H9 (cell line): ENCODE results near the gene WASF3. TPM values are rescaled to one million over a fixed set of nuclear protein-coding genes. Genes with fewer than 3 reads are reported as not detected.

Source experiments
- DNase-seq: peaks from one replicate; pipeline ENCODE4 v3.0.0-alpha.2; 2017
- H2AFZ ChIP-seq: one replicate; pipeline ENCODE4 v1.6.1; 2013; ENCODE audit warnings: mild to moderate bottlenecking, low read length, control low read depth, moderate library complexity
- H2AK5ac ChIP-seq: 2 replicates; pipeline ENCODE4 v1.6.1; 2013; ENCODE audit warnings: low read length, control low read depth, mixed read lengths; ENCODE audit not compliant: insufficient read length
- H2BK120ac ChIP-seq: one replicate; pipeline ENCODE4 v1.6.1; 2013; ENCODE audit warnings: low read depth, mild to moderate bottlenecking, low read length, control low read depth, inconsistent platforms; ENCODE audit not compliant: poor library complexity, severe bottlenecking
- H2BK12ac ChIP-seq: 2 replicates; pipeline ENCODE4 v1.6.1; 2013; ENCODE audit warnings: low read length, control low read depth, mixed read lengths, low read depth; ENCODE audit not compliant: insufficient read length
- H2BK15ac ChIP-seq: 2 replicates; pipeline ENCODE4 v1.6.1; 2013; ENCODE audit warnings: low read depth, low read length, control low read depth
- H2BK20ac ChIP-seq: one replicate; pipeline ENCODE4 v1.6.1; 2013; ENCODE audit warnings: low read depth, mild to moderate bottlenecking, low read length, control low read depth, inconsistent platforms; ENCODE audit not compliant: poor library complexity, severe bottlenecking
- H2BK5ac ChIP-seq: 2 replicates; pipeline ENCODE4 v1.6.1; 2013; ENCODE audit warnings: low read length, control low read depth, mixed read lengths; ENCODE audit not compliant: insufficient read length
- H3K14ac ChIP-seq: 2 replicates; pipeline ENCODE4 v1.6.1; 2013; ENCODE audit warnings: low read length, control low read depth; ENCODE audit not compliant: insufficient read depth
- H3K18ac ChIP-seq: 2 replicates; pipeline ENCODE4 v1.6.1; 2013; ENCODE audit warnings: low read depth, mild to moderate bottlenecking, mixed read lengths, low read length, control low read depth; ENCODE audit not compliant: insufficient read length
- H3K23ac ChIP-seq: 2 replicates; pipeline ENCODE4 v1.6.1; 2013; ENCODE audit warnings: low read length, control low read depth, mixed read lengths, low read depth; ENCODE audit not compliant: insufficient read length
- H3K23me2 ChIP-seq: 2 replicates; pipeline ENCODE4 v1.6.1; 2013; ENCODE audit warnings: low read depth, mild to moderate bottlenecking, mixed read lengths, low read length, control low read depth; ENCODE audit not compliant: insufficient read length, poor library complexity, severe bottlenecking
- H3K27ac ChIP-seq: 2 replicates; pipeline ENCODE4 v1.5.1; 2013; ENCODE audit warnings: low read length, control low read depth, mixed read lengths, low read depth; ENCODE audit not compliant: insufficient read length
- H3K27me3 ChIP-seq: 2 replicates; pipeline ENCODE4 v1.6.1; 2013; ENCODE audit warnings: low read length, control low read depth, inconsistent platforms; ENCODE audit not compliant: insufficient read depth
- H3K4ac ChIP-seq: 2 replicates; pipeline ENCODE4 v1.6.1; 2013; ENCODE audit warnings: low read depth, mild to moderate bottlenecking, control low read depth, inconsistent platforms, low read length, moderate library complexity
- H3K4me1 ChIP-seq: 2 replicates; pipeline ENCODE4 v1.6.1; 2013; ENCODE audit warnings: low read length, control low read depth, inconsistent platforms; ENCODE audit not compliant: insufficient read depth
- H3K4me2 ChIP-seq: 2 replicates; pipeline ENCODE4 v1.6.1; 2013; ENCODE audit warnings: low read length, control low read depth, mixed read lengths; ENCODE audit not compliant: insufficient read length, insufficient read depth
- H3K56ac ChIP-seq: 2 replicates; pipeline ENCODE4 v1.6.1; 2013; ENCODE audit warnings: low read depth, mild to moderate bottlenecking, mixed read lengths, low read length, control low read depth; ENCODE audit not compliant: insufficient read length
- H3K79me1 ChIP-seq: 2 replicates; pipeline ENCODE4 v1.6.1; 2013; ENCODE audit warnings: low read depth, mild to moderate bottlenecking, moderate library complexity, low read length, control low read depth, inconsistent platforms; ENCODE audit not compliant: insufficient read depth, poor library complexity, severe bottlenecking
- H3K79me2 ChIP-seq: 2 replicates; pipeline ENCODE4 v1.6.1; 2013; ENCODE audit warnings: low read length, control low read depth, inconsistent platforms; ENCODE audit not compliant: insufficient read depth
- H3K9ac ChIP-seq: 2 replicates; pipeline ENCODE4 v1.6.1; 2013; ENCODE audit warnings: low read length, control low read depth, mixed read lengths; ENCODE audit not compliant: insufficient read length; ENCODE audit errors: extremely low read depth
- H3K9me3 ChIP-seq: one replicate; pipeline ENCODE4 v1.6.1; 2013; ENCODE audit warnings: low read depth, low read length, inconsistent platforms; ENCODE audit not compliant: control insufficient read depth
- H3T11ph ChIP-seq: one replicate; pipeline ENCODE4 v1.6.1; 2013; ENCODE audit warnings: mild to moderate bottlenecking, low read length, control low read depth, inconsistent platforms
- H4K20me1 ChIP-seq: one replicate; pipeline ENCODE4 v1.6.1; 2013; ENCODE audit not compliant: control insufficient read depth, insufficient read length, insufficient read depth
- H4K5ac ChIP-seq: 2 replicates; pipeline ENCODE4 v1.6.1; 2013; ENCODE audit warnings: low read depth, mild to moderate bottlenecking, mixed read lengths, low read length, control low read depth; ENCODE audit not compliant: insufficient read length
- H4K8ac ChIP-seq: replicated peaks from 2 replicates; pipeline ENCODE4 v1.6.1; 2013; ENCODE audit warnings: low read length, control low read depth, mixed read lengths, low read depth; ENCODE audit not compliant: insufficient read length
- H4K91ac ChIP-seq: 2 replicates; pipeline ENCODE4 v1.6.1; 2013; ENCODE audit warnings: low read depth, mild to moderate bottlenecking, moderate library complexity, mixed read lengths, low read length, control low read depth; ENCODE audit not compliant: insufficient read length
- H3K27ac Mint-ChIP-seq, 3 experiments: 2 replicates in 2 of 3; 3 replicates in 1 of 3; pipeline ENCODE4 v1.8.0; 2020 to 2021; ENCODE audit warnings: mixed read lengths in 3 of 3, mild to moderate bottlenecking in 1 of 3, moderate library complexity in 1 of 3
- H3K27me3 Mint-ChIP-seq: 2 replicates; pipeline ENCODE4 v1.8.0; 2021; ENCODE audit warnings: low read depth, mild to moderate bottlenecking, moderate library complexity, mixed read lengths
- H3K36me3 Mint-ChIP-seq, 3 experiments: 2 replicates in 2 of 3; 3 replicates in 1 of 3; pipeline ENCODE4 v1.8.0; 2020 to 2021; ENCODE audit warnings: low read depth in 3 of 3, mixed read lengths in 3 of 3; ENCODE audit not compliant: insufficient read depth in 1 of 3
- H3K4me1 Mint-ChIP-seq, 2 experiments: 2 replicates each; pipeline ENCODE4 v1.8.0; 2020; ENCODE audit warnings: mixed read lengths in 2 of 2
- H3K4me3 Mint-ChIP-seq, 2 experiments: 2 replicates in 1 of 2; 3 replicates in 1 of 2; pipeline ENCODE4 v1.8.0; 2020 to 2021; ENCODE audit warnings: mild to moderate bottlenecking in 2 of 2, mixed read lengths in 2 of 2, moderate library complexity in 1 of 2
- H3K9me3 Mint-ChIP-seq, 2 experiments: 2 replicates in 1 of 2; 3 replicates in 1 of 2; pipeline ENCODE4 v1.8.0; 2020; ENCODE audit warnings: mild to moderate bottlenecking in 2 of 2, mixed read lengths in 2 of 2, moderate library complexity in 1 of 2
- whole genome bisulfite sequencing: extraction: QIAGEN DNeasy Blood & Tissue Kit; methylation state at CpG from one replicate; pipeline ENCODE4 v1.1.7; 2013; ENCODE audit warnings: missing lambda C conversion rate, low lambda C conversion rate, mixed read lengths; ENCODE audit not compliant: insufficient read length; ENCODE audit errors: extremely low coverage; 5-methylcytosine and 5-hydroxymethylcytosine counted together
- total RNA-seq: library from RNA; stranded (reverse); gene quantifications from 2 replicates; pipeline ENCODE4 v1.2.1, GENCODE V29; 2021
- TF ChIP-seq, protein P1 (sequence below): fragments of 200-600 bp; sonication (generic); conservative IDR thresholded peaks from 3 replicates; pipeline ENCODE4 v1.8.0; 2021; ENCODE audit warnings: antibody characterized with exemption, mild to moderate bottlenecking

Gene WASF3
- total RNA-seq, 1 experiment from 2014 or later, result 22.2 TPM

DNA sequence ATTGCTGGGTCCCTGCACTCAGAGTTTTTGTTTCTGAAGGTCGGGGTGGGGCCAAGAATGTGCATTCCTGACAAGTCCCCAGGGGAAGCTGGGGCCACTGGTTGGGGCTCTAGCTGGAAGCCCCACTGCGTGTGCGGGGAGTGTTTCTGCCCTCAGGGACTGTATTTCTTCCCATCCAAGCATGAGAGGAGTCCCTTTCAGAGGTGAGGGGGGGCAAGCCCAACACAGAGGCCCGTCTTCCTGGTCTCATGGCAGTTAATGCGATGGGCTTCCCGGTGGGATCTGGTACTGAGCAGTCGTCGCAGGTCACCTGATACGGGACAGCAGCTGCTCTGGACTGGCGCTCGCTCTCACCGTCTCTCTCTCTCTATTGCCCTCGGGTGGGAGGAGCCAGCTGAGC is 152.7 kb downstream of the WASF3 start:
- no peak overlapping the region for H2BK120ac ChIP-seq
- Mint-ChIP-seq H3K27me3 (peaks cover 9% of the 10 kb centered on the region), H3K4me1 (peaks cover 20 to 24% of the 10 kb centered on the region in 2 experiments), H3K36me3 (peaks cover 5 to 11% (median 5%) of the 10 kb centered on the region in 3 experiments; a peak in 6 of 7 replicates), H3K4me3 (no peak overlapping the region), H3K9me3 (peaks cover 14 to 16% of the 10 kb centered on the region in 2 experiments), H3K27ac (peak overlapping the region in 1 of 3 experiments; percentile 78; a peak in 1 of 7 replicates)
- H3T11ph ChIP-seq, result no peak overlapping the region
- no peak overlapping the region for H2BK20ac ChIP-seq
- H2BK12ac ChIP-seq, result no peak overlapping the region
- no peak overlapping the region for H3K4ac ChIP-seq
- H3K14ac ChIP-seq, result no peak overlapping the region
- H3K4me1 ChIP-seq, result no peaks in the 10 kb centered on the region
- H2BK15ac ChIP-seq, result no peak overlapping the region
- no peak overlapping the region for H4K5ac ChIP-seq
- H3K9me3 ChIP-seq, result no peaks in the 10 kb centered on the region
- no peak overlapping the region for H3K9ac ChIP-seq
- H3K23ac ChIP-seq, result no peak overlapping the region
- TF ChIP-seq, protein P1, sequence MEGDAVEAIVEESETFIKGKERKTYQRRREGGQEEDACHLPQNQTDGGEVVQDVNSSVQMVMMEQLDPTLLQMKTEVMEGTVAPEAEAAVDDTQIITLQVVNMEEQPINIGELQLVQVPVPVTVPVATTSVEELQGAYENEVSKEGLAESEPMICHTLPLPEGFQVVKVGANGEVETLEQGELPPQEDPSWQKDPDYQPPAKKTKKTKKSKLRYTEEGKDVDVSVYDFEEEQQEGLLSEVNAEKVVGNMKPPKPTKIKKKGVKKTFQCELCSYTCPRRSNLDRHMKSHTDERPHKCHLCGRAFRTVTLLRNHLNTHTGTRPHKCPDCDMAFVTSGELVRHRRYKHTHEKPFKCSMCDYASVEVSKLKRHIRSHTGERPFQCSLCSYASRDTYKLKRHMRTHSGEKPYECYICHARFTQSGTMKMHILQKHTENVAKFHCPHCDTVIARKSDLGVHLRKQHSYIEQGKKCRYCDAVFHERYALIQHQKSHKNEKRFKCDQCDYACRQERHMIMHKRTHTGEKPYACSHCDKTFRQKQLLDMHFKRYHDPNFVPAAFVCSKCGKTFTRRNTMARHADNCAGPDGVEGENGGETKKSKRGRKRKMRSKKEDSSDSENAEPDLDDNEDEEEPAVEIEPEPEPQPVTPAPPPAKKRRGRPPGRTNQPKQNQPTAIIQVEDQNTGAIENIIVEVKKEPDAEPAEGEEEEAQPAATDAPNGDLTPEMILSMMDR, result no peak
- H4K20me1 ChIP-seq, result peaks cover 4% of the 10 kb centered on the region
- no peak overlapping the region for H3K18ac ChIP-seq
- H3K56ac ChIP-seq, result no peak overlapping the region
- no CpG with 5 or more reads among the region's 13 CpGs for WGBS
- no peaks in the 10 kb centered on the region for H3K27me3 ChIP-seq
- H4K8ac ChIP-seq, result no peak overlapping the region
- no peak overlapping the region for H2AK5ac ChIP-seq
- H3K79me1 ChIP-seq, result no peaks in the 10 kb centered on the region
- no peak overlapping the region for H3K27ac ChIP-seq
- no peak overlapping the region for H2BK5ac ChIP-seq
- H4K91ac ChIP-seq, result no peak overlapping the region
- no peak overlapping the region for H2AFZ ChIP-seq
- DNase-seq, result peak; percentile 57
- no peak overlapping the region for H3K4me2 ChIP-seq
- H3K79me2 ChIP-seq, result no peaks in the 10 kb centered on the region
- no peaks in the 10 kb centered on the region for H3K23me2 ChIP-seq
